DND-41 (cell line): ENCODE data around the gene METTL23.

Experiments used
- EZH2 ChIP-seq: IDR thresholded peaks from 3 replicates; pipeline ENCODE4 v1.6.1; 2012; ENCODE audit warnings: borderline replicate concordance, low read depth, mild to moderate bottlenecking, moderate library complexity, low read length, inconsistent platforms; ENCODE audit not compliant: severe bottlenecking
- TF ChIP-seq, protein P1 (sequence below): IDR thresholded peaks from 2 replicates; pipeline ENCODE4 v1.5.1; 2012; ENCODE audit warnings: borderline replicate concordance, low read length, moderate library complexity, mild to moderate bottlenecking; ENCODE audit not compliant: poor library complexity, severe bottlenecking; ENCODE audit errors: extremely low read depth

DNA sequence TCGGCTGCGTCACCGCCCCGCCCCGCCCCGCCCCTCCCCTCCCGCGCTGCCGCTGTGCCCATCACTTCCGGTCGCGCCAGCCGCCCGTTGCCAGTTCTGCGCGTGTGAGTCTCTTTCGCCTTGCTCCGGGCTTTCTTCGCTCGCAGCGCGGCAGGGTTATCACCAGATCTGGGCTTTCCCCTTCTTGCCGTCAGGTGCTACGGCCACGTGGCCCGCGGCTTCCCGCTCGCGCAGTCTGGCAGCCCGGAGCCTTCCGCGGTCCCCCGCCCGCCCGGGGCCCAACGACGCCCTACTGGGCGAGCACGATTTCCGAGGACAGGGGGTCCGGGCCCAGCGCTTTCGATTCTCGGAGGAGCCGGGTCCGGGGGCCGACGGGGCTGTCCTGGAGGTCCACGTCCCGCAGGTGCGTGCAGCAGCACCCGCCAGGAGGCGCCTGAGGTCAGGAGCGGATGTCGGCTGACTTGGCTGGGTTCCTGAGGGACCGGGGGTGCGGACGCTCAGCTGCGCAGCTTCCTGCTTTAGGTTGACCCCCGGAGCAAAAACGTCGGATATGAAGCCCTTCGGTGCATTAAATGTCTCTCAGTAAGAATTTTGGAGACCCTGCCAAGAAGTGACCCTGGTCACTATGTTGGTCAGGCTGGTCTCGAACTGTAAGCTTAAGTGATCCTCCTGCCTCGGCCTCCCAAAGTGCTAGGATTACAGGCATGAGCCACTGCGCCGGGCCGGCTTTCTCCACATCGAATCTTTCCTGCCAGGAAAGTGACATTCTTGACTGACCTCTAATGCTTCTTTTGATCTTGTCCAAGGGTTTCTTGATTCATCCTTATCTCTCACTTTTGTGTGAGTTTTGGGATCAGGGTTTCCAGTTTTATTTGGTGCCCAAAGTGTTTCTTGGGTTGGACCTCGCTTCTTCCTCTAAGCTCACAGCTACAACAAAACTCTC is at the start of gene METTL23:
- TF ChIP-seq, protein P1, sequence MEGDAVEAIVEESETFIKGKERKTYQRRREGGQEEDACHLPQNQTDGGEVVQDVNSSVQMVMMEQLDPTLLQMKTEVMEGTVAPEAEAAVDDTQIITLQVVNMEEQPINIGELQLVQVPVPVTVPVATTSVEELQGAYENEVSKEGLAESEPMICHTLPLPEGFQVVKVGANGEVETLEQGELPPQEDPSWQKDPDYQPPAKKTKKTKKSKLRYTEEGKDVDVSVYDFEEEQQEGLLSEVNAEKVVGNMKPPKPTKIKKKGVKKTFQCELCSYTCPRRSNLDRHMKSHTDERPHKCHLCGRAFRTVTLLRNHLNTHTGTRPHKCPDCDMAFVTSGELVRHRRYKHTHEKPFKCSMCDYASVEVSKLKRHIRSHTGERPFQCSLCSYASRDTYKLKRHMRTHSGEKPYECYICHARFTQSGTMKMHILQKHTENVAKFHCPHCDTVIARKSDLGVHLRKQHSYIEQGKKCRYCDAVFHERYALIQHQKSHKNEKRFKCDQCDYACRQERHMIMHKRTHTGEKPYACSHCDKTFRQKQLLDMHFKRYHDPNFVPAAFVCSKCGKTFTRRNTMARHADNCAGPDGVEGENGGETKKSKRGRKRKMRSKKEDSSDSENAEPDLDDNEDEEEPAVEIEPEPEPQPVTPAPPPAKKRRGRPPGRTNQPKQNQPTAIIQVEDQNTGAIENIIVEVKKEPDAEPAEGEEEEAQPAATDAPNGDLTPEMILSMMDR, result peak; percentile 80
- TF ChIP-seq EZH2, result no peak
